PC-3 (cell line): ENCODE measurements around the gene ARF4. TPM values are rescaled to one million over a fixed set of nuclear protein-coding genes. Genes with fewer than 3 reads are reported as not detected.

Experiments
- ATAC-seq: fragments of 200-7000 bp; cut with Tn5 transposase; 2 replicates; pipeline ENCODE4 v1.9.1; 2020; ENCODE audit warnings: mild to moderate bottlenecking, moderate library complexity
- BruUV-seq: library from RNA; stranded (reverse); fragments of 400-500 nt; replicated peaks from 2 replicates; lab custom pipeline; 2021; lab: Mats Ljungman, UMichigan
- CTCF ChIA-PET: fragments of 300-600 bp; sonication (Branson Sonifier 250); formaldehyde crosslinking; loops from one replicate; lab custom pipeline; 2022; ENCODE audit warnings: antibody characterized with exemption; lab: Charles Lee
- POLR2A ChIA-PET: fragments of 300-600 bp; sonication (Branson Sonifier 250); formaldehyde crosslinking; loops from one replicate; lab custom pipeline; 2022; ENCODE audit warnings: antibody characterized with exemption; ENCODE audit not compliant: unreplicated experiment; lab: Charles Lee
- DNase-seq: peaks from one replicate; pipeline ENCODE4 v3.0.0-alpha.2; 2015
- H2AFZ ChIP-seq: fragments of 300-600 bp; sonication (generic); 2 replicates; pipeline ENCODE4 v1.6.0; 2016; ENCODE audit warnings: antibody characterized with exemption, low read length
- H3F3A ChIP-seq: fragments of 300-600 bp; sonication (generic); one replicate; pipeline ENCODE4 v1.6.0; 2017; ENCODE audit warnings: antibody characterized with exemption, low read length, control low read depth, mild to moderate bottlenecking; ENCODE audit not compliant: unreplicated experiment
- H3K27ac ChIP-seq: fragments of 300-600 bp; sonication (generic); 2 replicates; pipeline ENCODE4 v1.5.1; 2016; ENCODE audit warnings: mild to moderate bottlenecking, low read length
- H3K27me3 ChIP-seq: fragments of 300-600 bp; sonication (generic); 2 replicates; pipeline ENCODE4 v1.6.1; 2016; ENCODE audit warnings: low read length, mixed read lengths
- H3K36me3 ChIP-seq: fragments of 300-600 bp; sonication (generic); 2 replicates; pipeline ENCODE4 v1.6.1; 2016; ENCODE audit warnings: low read depth, mixed run types, low read length, mixed read lengths
- H3K4me1 ChIP-seq: fragments of 300-600 bp; sonication (generic); 2 replicates; pipeline ENCODE4 v1.5.1; 2016; ENCODE audit warnings: low read length; ENCODE audit not compliant: insufficient read depth
- H3K4me2 ChIP-seq: fragments of 300-600 bp; sonication (generic); 2 replicates; pipeline ENCODE4 v1.6.0; 2016; ENCODE audit warnings: low read length
- H3K4me3 ChIP-seq: fragments of 300-600 bp; sonication (generic); 2 replicates; pipeline ENCODE4 v1.5.1; 2016; ENCODE audit warnings: mild to moderate bottlenecking, low read length, mixed read lengths
- H3K79me2 ChIP-seq: fragments of 300-600 bp; sonication (generic); 2 replicates; pipeline ENCODE4 v1.6.1; 2017; ENCODE audit warnings: low read length, mixed read lengths
- H3K9ac ChIP-seq: fragments of 300-600 bp; sonication (generic); 2 replicates; pipeline ENCODE4 v1.6.0; 2016; ENCODE audit warnings: mild to moderate bottlenecking, low read length
- H3K9me2 ChIP-seq: fragments of 300-600 bp; sonication (generic); replicated peaks from 2 replicates; pipeline ENCODE4 v1.6.1; 2016; ENCODE audit warnings: mixed run types, low read length, mixed read lengths
- H3K9me3 ChIP-seq: fragments of 300-600 bp; sonication (generic); 2 replicates; pipeline ENCODE4 v1.6.1; 2016; ENCODE audit warnings: low read length, mixed read lengths
- H4K20me1 ChIP-seq: fragments of 300-600 bp; sonication (generic); 2 replicates; pipeline ENCODE4 v1.6.1; 2016; ENCODE audit warnings: low read length, mixed read lengths
- CTCF ChIP-seq: fragments of 300-600 bp; sonication (generic); conservative IDR thresholded peaks from 2 replicates; pipeline ENCODE4 v1.5.1; 2017; ENCODE audit warnings: antibody characterized with exemption, low read depth, mild to moderate bottlenecking, low read length
- EZH2 ChIP-seq: fragments of 300-600 bp; sonication (generic); IDR thresholded peaks from one replicate; pipeline ENCODE4 v1.6.1; 2017; ENCODE audit warnings: antibody characterized with exemption, mild to moderate bottlenecking, low read length; ENCODE audit not compliant: unreplicated experiment
- EZH2phosphoT487 ChIP-seq: fragments of 300-600 bp; sonication (generic); IDR thresholded peaks from 2 replicates; pipeline ENCODE4 v1.6.1; 2018; ENCODE audit warnings: mild to moderate bottlenecking, antibody characterized with exemption, low read length, borderline replicate concordance
- intact Hi-C: fragments of 100-400 bp; cut with micrococcal nuclease; formaldehyde crosslinking; loops from 2 replicates; pipeline ENCODE4 v1.9.0; 2023
- total RNA-seq: library from RNA; depleted of rRNA; stranded (reverse); fragments of >200 nt; gene quantifications from 2 replicates; pipeline ENCODE4 v1.2.3, GENCODE V29; 2014

ARF4 gene
- total RNA-seq, 1 experiment from 2014 or later = 135 TPM

GRCh38 chr3:57582474-57583168, 14.5 kb downstream of the ARF4 start:
- no peak overlapping the region for H3K9ac ChIP-seq
- H4K20me1 ChIP-seq = peaks cover 43% of the 10 kb centered on the region
- DNase-seq (peak; percentile 83), ATAC-seq (peak; percentile 64)
- peaks cover 93% of the 10 kb centered on the region for H3K79me2 ChIP-seq
- H3K9me3 ChIP-seq = no peaks in the 10 kb centered on the region
- intact Hi-C loops = loop anchor here (2.0 to 5.0 kb wide), 3 partner anchors 14 to 355 kb away; partner anchors contain the start of genes APPL1 and ARF4
- TF ChIP-seq CTCF = peak; percentile 73
- TF ChIP-seq EZH2 = no peak
- TF ChIP-seq EZH2phosphoT487 = no peak
- H3K36me3 ChIP-seq = peaks cover 38% of the 10 kb centered on the region
- no peaks in the 10 kb centered on the region for H3K27me3 ChIP-seq
- peak overlapping the region; percentile 23; the same call in 1 of the 2 replicates for H3K4me2 ChIP-seq
- H3K4me3 ChIP-seq = no peak overlapping the region
- no peaks in the 10 kb centered on the region for H3K9me2 ChIP-seq
- peaks cover 23% of the 10 kb centered on the region for H3K4me1 ChIP-seq
- ChIA-PET POLR2A (no interaction called here), CTCF (no interaction called here)
- BruUV-seq = no TSS peak
- 0 out of 2 replicates have a peak overlapping the region, but pooled peaks have one; percentile 1 for H3K27ac ChIP-seq
- H2AFZ ChIP-seq = no peak overlapping the region
- no peaks in the 10 kb centered on the region for H3F3A ChIP-seq

- ChIA-PET POLR2A (no interaction called here), CTCF (no interaction called here)
- no peak overlapping the region for H2AFZ ChIP-seq
- H3K9me2 ChIP-seq = no peaks in the 10 kb centered on the region
- H3K9ac ChIP-seq = no peak overlapping the region
- ATAC-seq (no peak), DNase-seq (no peak)
- no peaks in the 10 kb centered on the region for H3F3A ChIP-seq
- no peak overlapping the region for H3K4me3 ChIP-seq
- H3K4me1 ChIP-seq = peaks cover 5% of the 10 kb centered on the region
- no peaks in the 10 kb centered on the region for H3K9me3 ChIP-seq
- no peak overlapping the region for H3K27ac ChIP-seq
- intact Hi-C loops = no loop called here
- no peaks in the 10 kb centered on the region for H3K27me3 ChIP-seq
- no peak overlapping the region for H3K4me2 ChIP-seq
- TF ChIP-seq EZH2phosphoT487 (no peak), CTCF (no peak), EZH2 (no peak)
- H3K36me3 ChIP-seq = peaks cover 71% of the 10 kb centered on the region
- H4K20me1 ChIP-seq = peaks cover 11% of the 10 kb centered on the region
- H3K79me2 ChIP-seq = peaks cover 67% of the 10 kb centered on the region
- BruUV-seq = no TSS peak
These were observed 19.3 kb downstream of the ARF4 start for GRCh38 chr3:57577801-57578200.
